Heart right ventricle (tissue), 16 donors: Measurements from ENCODE around the gene CMSS1. TPM values are rescaled to one million over a fixed set of nuclear protein-coding genes. Genes with fewer than 3 reads are reported as not detected.
A peak's percentile ranks its signal among the peaks of the same experiment; 100 is the strongest.

Source experiments
- ATAC-seq, 8 donors: fragments of 200-7000 bp; cut with Tn5 transposase; one replicate each; pipeline ENCODE4 v1.9.1; 2020; ENCODE audit warnings: mild to moderate bottlenecking in 8 of 8, moderate library complexity in 8 of 8, moderate number of reproducible peaks in 1 of 8
- DNase-seq, 2 donors: peaks; one replicate each; pipeline ENCODE4 v3.0.0-alpha.2; 2020
- H3K27ac ChIP-seq, 10 donors: fragments of 200-600 bp; sonication (generic) in 2 of 10; one replicate each; pipeline versions ENCODE4 v1.5.0 to v1.8.0; 2020 to 2022; ENCODE audit warnings: mild to moderate bottlenecking in 3 of 10
- H3K27me3 ChIP-seq, 7 donors: fragments of 200-600 bp; one replicate each; pipeline ENCODE4 v1.8.0; 2021 to 2022; ENCODE audit warnings: mild to moderate bottlenecking in 2 of 7
- H3K36me3 ChIP-seq, 9 donors: fragments of 200-600 bp; sonication (generic) in 1 of 9; one replicate each; pipeline versions ENCODE4 v1.5.0 to v1.8.0; 2020 to 2022; ENCODE audit warnings: mild to moderate bottlenecking in 2 of 9
- H3K4me1 ChIP-seq, 9 donors: fragments of 200-600 bp; sonication (generic) in 1 of 9; one replicate each; pipeline versions ENCODE4 v1.5.0 to v1.8.0; 2020 to 2022; ENCODE audit warnings: mild to moderate bottlenecking in 4 of 9
- H3K4me3 ChIP-seq, 10 donors: fragments of 200-600 bp; sonication (generic) in 2 of 10; one replicate each; pipeline versions ENCODE4 v1.5.0 to v1.8.0; 2020 to 2022; ENCODE audit warnings: mild to moderate bottlenecking in 7 of 10, moderate library complexity in 2 of 10
- H3K9me3 ChIP-seq, 11 donors: fragments of 200-600 bp in 10 of 11; sonication (generic) in 2 of 11; one replicate each; pipeline versions ENCODE4 v1.5.0 to v1.8.0; 2013 to 2022; ENCODE audit warnings: mild to moderate bottlenecking in 2 of 11, control low read depth in 1 of 11, moderate library complexity in 1 of 11
- WGBS, 2 donors: extraction: QIAGEN DNeasy Blood & Tissue Kit; methylation state at CpG; one replicate each; pipeline ENCODE4 v1.1.7; 2013; ENCODE audit warnings: inconsistent platforms in 1 of 2; 5-methylcytosine and 5-hydroxymethylcytosine counted together
- intact Hi-C, 10 donors: fragments of 100-400 bp; cut with DNase I; formaldehyde crosslinking; loops; one replicate each; pipeline versions ENCODE4 v1.11.1 to v1.14.2; 2022
- polyA plus RNA-seq, 2 donors: library from polyadenylated mRNA; stranded (reverse); fragments of 200-250 nt; gene quantifications; one replicate each; pipeline ENCODE4 v1.2.3, GENCODE V29; 2013
- total RNA-seq, 10 donors: library from RNA; stranded (reverse); fragmentation: NEBNext Ultra II Directional in 3 of 10; extraction: Animal tissue kit (Norgen Biotek cat#: 25700) in 3 of 10; gene quantifications; one replicate each; pipeline versions ENCODE4 v1.2.1 to v1.2.4, GENCODE V29; 2021 to 2023
- TF ChIP-seq, protein P1 (sequence below), 9 donors: fragments of 200-600 bp; sonication (generic) in 2 of 9; IDR thresholded peaks; one replicate each; pipeline versions ENCODE4 v1.5.0 to v1.8.0; 2021 to 2022; ENCODE audit warnings: antibody characterized with exemption in 9 of 9, mild to moderate bottlenecking in 5 of 9, moderate library complexity in 1 of 9
- donor health status: Arrhythmogenic right ventricular cardiomyopathy.
- donor health status: ischemic (EF 13 %, LVEDD 7.1; RV severe dilation, severe dysfunction).
- donor health status: healthy with polysubstance abuse.
- donor health status: DM: no; HTN: yes; CAD: no.
- donor health status: DM: no; HTN: no; CAD: no.
- donor health status: ischemic (EF 25% LVEDD 6.9; RV normal size, moderate dysfunction).
- donor health status: ischemic (EF 25% LVEDD 5.7; RV mildly dilated, moderate dysfunction).
- donor health status: healthy.
- donor health status: DM: yes; HTN: yes; CAD: no.
- donor health status: Ischemic cardiomyopathy.
- donor health status: ischemic (EF 35%, LVEDD 5.7; RV mildly dilated, moderate dysfunction).
- donor health status: nonischemic (EF 11% LVEDD 7.7; RV severe dilation, severe dysfunction).
- donor health status: DM: yes; HTN: yes; CAD: no.
- donor health status: PGD.
- donor health status: ischemic (EF 29% LVEDD 5.4; RV normal size, mild dysfunction).
- donor health status: nonischemic (EF 23%, LVEDD 6.1; RV moderate dilation, normal function).

Gene CMSS1
- total and polyA plus RNA-seq, 12 donors = 24.6 to 45.4 (median 34.6) TPM

DNA sequence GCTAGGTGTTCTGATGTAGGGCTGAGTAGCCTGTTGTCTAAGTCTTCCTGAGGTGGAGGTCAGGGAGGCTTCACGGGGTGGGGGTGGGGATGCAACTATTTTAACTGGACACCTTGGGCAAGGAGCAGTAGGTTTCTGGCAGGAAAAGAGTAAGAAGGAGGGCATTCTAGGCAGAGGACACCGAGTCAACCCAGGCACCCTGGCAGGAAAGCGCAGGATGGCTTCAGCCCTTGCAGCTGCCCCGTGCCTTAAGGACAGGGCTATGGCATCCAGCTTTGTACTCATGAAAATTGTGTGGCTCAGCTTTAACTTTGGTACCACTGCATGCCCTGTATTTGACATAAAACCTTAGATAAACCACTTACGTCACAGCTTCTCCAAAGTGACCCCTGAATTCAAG is 303.0 kb downstream of the CMSS1 start:
- TF ChIP-seq, protein P1, sequence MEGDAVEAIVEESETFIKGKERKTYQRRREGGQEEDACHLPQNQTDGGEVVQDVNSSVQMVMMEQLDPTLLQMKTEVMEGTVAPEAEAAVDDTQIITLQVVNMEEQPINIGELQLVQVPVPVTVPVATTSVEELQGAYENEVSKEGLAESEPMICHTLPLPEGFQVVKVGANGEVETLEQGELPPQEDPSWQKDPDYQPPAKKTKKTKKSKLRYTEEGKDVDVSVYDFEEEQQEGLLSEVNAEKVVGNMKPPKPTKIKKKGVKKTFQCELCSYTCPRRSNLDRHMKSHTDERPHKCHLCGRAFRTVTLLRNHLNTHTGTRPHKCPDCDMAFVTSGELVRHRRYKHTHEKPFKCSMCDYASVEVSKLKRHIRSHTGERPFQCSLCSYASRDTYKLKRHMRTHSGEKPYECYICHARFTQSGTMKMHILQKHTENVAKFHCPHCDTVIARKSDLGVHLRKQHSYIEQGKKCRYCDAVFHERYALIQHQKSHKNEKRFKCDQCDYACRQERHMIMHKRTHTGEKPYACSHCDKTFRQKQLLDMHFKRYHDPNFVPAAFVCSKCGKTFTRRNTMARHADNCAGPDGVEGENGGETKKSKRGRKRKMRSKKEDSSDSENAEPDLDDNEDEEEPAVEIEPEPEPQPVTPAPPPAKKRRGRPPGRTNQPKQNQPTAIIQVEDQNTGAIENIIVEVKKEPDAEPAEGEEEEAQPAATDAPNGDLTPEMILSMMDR (IDR thresholded peaks at IDR 0.05) = no peak
- Histone ChIP-seq H3K36me3 (no peaks in the 10 kb centered on the region), H3K9me3 (peaks cover 0 to 4% (median 0%) of the 10 kb centered on the region in 11 donors), H3K4me3 (no peak overlapping the region), H3K4me1 (peaks cover 13 to 46% (median 34%) of the 10 kb centered on the region in 9 donors), H3K27ac (peak overlapping the region in 1 of 10 donors; percentile 43), H3K27me3 (no peaks in the 10 kb centered on the region)
- no peak for DNase-seq
- ATAC-seq = no peak
- WGBS, 2 donors = 98 to 100% methylated on average over 5 of the region's 5 CpGs
- intact Hi-C loops = no loop called here

DNA sequence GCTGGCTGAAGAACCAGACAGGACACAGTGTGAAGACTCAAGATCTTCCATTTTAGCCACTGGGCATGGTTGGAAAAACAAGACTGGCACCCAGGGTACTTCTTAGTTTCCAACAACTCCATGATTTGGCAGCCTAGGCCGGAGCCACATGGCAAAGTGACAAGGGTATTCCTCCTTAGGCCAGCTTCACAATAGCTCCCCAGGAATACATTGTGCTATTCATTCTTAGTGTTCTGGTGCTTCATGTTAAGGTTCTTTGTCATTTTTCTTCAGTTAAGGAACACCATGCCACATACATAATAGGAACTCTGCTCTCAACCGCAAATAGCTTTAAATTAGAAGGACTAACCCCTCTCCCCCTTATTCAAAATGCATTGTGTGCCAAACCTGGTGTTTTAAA is 304.7 kb downstream of the CMSS1 start:
- TF ChIP-seq, protein P1 (IDR thresholded peaks at IDR 0.05) = no peak
- H3K4me1 ChIP-seq = peaks cover 13 to 52% (median 35%) of the 10 kb centered on the region in 9 donors
- intact Hi-C loops = no loop called here
- H3K36me3 ChIP-seq = no peaks in the 10 kb centered on the region
- peak overlapping the region in 2 of 10 donors; percentile 3 to 6 for H3K27ac ChIP-seq
- no peaks in the 10 kb centered on the region for H3K9me3 ChIP-seq
- WGBS, 2 donors = 80 to 85% methylated on average over 2 of the region's 2 CpGs
- ATAC-seq (no peak), DNase-seq (no peak)
- H3K27me3 ChIP-seq = no peaks in the 10 kb centered on the region
- no peak overlapping the region for H3K4me3 ChIP-seq

DNA sequence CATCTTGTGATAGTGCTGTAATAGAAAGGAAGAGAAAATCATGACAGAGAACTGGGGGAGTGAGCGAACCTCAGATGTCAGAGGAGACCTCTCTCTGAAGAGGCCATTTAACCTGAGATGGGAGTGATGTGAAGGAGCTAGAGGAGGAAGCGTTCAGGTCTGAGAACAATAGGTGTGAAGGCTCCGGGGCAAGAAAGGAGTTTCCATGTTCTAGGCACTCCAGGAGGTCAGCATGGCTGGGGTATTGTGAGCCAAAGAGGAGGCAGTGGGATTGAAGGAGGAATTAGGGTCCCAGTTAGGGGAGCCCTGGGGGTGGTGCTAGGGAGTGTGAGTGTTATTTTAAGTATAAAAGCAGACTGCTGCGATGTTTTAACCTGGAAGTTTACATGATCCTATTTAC is 305.4 kb downstream of the CMSS1 start:
- peaks cover 13 to 60% (median 43%) of the 10 kb centered on the region in 9 donors for H3K4me1 ChIP-seq
- DNase-seq (no peak), ATAC-seq (no peak)
- H3K9me3 ChIP-seq = no peaks in the 10 kb centered on the region
- peak overlapping the region in 7 of 10 donors; percentile 3 to 75 (median 59) for H3K27ac ChIP-seq
- no peaks in the 10 kb centered on the region for H3K36me3 ChIP-seq
- H3K4me3 ChIP-seq = no peak overlapping the region
- intact Hi-C loops = no loop called here
- no peaks in the 10 kb centered on the region for H3K27me3 ChIP-seq
- TF ChIP-seq, protein P1 (IDR thresholded peaks at IDR 0.05) = no peak
- 85 to 97% methylated on average over 4 of the region's 4 CpGs for WGBS, 2 donors

DNA sequence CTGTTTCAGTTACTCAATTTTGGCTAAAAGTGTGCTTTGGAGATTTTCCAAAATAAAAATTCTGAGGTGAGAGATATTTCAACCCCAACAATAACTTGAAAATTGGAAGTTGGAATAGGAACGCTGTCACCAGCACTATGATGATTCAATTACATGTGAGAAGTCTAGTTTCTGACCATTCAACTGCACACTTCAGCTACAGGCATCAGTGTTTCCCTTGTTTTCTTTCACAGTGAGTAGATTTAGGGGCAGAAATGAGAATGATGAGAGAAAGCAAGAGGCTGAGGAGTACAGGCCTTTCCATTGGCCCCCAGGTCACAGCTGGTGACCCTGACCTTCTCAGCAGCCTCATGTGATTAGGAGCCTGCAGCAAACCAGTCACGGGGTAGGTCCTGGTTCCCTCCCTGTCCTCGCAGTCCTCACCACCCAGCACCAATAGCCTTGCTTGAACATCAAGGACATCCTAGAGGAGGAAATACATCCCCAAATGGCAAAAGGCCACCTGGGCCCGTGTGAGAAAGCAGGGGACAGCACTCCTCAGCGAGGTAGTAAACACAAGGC is 306.6 kb downstream of the CMSS1 start:
- intact Hi-C loops = no loop called here
- peaks cover 13 to 63% (median 39%) of the 10 kb centered on the region in 9 donors for H3K4me1 ChIP-seq

More for the DNA sequence above, 306.6 kb downstream of the CMSS1 start:
- Histone ChIP-seq H3K27me3 (no peaks in the 10 kb centered on the region), H3K4me3 (no peak overlapping the region), H3K9me3 (no peaks in the 10 kb centered on the region), H3K36me3 (no peaks in the 10 kb centered on the region), H3K27ac (peak overlapping the region; percentile 8 to 75 (median 60))
- peak; percentile 48 to 77 (median 69) for ATAC-seq
- DNase-seq = peak; percentile 25 to 45
- 45 to 74% methylated on average over 5 of the region's 5 CpGs for WGBS, 2 donors
- TF ChIP-seq, protein P1 (IDR thresholded peaks at IDR 0.05) = no peak
